Activated T-helper 1 cell treated with Interleukin-2 at 50 U/mL for 16 hours (primary cell): ENCODE measurements around the gene LOXHD1.

Source experiments
- DNase-seq: peaks from one replicate; pipeline ENCODE4 v3.0.0-alpha.2; 2020; ENCODE audit warnings: low read depth

The LOXHD1 gene

DNA sequence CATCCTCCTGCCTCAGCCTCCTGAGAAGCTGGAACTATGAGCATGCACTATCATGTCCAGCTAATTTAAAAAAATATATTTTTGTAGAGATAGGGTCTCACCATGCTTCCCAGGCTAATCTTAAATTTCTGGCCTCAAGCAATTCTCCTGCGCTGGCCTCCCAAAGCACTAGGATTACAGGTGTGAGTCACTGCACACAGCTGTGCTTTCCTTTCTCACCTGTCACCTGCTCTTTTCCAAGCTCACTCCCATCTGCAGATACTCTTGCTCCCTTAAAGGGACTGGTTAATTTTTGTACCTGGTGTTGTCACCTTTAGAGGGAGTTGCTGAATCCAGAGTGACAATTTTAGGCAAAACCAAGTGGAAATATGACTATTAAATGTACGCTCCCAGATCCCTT, 178.2 kb downstream of the LOXHD1 start:
- no peak for DNase-seq

DNA sequence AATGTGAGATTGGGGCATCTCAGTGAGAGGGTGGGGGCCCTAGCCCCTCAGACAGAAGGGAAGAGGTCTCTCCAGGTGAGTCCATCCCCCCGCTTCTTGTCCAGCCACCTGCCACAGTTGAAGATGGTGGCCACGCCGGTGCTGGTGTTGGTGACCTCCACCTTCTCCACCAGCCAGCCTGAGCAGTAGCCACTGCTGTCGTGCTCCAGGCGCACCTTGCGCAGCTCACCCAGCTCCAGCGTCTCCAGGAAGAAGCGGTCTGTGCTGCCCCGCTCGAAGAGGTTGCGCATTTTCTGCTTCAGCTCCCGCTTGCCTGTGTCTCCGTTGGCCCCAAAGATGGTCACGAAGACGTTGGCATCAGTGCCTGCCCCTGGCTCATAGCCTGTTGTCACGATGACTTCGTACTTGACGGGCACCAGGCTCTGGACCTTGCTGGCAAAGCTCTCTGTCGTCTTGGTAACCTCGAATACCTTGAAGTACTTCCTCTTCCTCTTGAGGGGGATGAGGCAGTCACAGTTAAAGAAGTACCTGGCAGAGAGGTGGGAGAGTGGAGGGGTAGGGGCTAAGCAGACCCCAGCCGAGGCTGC, 179.5 kb downstream of the LOXHD1 start:
- no peak for DNase-seq

- no peak for DNase-seq
Measured at GRCh38 chr18:46475390-46475752, 181.6 kb downstream of the LOXHD1 start.

DNA sequence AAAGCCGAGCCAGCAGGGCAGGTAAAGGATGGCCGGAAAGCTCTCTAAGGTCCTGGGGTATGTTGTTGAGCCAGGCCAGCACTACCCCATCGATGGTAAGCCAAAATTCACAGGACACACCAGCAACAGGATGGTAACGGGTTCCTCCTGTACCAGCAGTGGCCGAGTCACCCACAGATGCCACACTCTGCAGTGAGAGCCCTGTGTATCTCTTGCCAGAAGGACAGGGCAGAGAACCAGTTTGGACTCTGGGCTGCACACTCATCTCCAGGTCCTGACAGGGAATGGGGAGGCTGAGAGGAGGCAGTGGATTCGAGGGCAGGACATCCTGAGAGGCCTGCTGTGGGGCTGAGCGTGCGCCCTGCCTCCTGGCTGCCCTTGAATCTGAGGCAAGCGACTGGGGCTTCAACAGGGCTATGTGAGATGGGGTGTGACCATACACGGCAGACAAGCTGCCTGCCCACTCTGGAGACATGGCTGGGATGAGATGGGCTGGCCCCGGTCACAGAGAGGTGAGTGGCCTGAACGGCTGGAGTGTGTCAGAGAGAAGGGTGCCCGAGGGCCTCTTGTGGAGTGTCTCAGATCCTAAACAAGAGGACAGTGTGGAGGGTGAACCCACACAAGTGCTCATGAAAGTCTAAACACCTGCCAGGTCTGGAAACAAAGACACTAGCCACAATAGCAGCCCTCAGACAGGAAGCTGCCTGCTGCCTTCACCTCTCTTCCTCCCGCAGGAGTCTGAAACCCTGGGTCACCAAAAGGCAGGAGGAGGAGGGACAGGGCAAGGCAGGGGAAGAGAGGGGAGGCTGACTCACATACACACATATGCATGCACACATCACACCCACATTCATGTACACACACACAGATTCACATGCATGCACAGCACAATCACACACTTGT, 182.3 kb downstream of the LOXHD1 start:
- no peak for DNase-seq

DNA sequence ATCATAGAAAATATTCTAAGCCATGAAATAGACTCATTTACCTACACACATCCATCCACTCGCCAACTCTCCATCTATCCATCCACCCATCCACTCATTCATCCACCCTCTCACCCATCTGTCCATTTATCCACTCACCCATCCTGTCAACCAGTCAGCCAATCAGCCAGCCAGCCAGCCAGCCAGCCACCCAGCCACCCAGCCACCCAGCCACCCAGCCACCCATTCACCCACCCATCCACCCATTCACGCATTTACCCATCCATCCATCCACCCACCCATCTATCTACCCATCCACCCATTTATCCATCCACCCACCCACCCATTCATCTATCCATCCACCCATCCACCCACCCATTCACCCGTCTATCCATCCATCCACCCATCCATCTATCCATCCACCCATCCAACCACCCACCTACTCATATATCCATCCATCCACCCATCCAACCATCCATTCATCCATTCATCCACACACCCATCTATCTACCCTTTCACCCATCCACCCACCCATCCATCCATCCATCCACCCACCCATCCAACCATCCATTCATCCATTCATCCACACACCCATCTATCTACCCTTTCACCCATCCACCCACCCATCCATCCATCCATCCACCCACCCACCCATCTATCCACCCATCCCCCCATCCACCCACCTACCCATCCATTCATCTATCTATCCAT, 185.1 kb downstream of the LOXHD1 start:
- no peak for DNase-seq

GRCh38 chr18:46470714-46471113, 186.3 kb downstream of the LOXHD1 start:
- no peak for DNase-seq

DNA sequence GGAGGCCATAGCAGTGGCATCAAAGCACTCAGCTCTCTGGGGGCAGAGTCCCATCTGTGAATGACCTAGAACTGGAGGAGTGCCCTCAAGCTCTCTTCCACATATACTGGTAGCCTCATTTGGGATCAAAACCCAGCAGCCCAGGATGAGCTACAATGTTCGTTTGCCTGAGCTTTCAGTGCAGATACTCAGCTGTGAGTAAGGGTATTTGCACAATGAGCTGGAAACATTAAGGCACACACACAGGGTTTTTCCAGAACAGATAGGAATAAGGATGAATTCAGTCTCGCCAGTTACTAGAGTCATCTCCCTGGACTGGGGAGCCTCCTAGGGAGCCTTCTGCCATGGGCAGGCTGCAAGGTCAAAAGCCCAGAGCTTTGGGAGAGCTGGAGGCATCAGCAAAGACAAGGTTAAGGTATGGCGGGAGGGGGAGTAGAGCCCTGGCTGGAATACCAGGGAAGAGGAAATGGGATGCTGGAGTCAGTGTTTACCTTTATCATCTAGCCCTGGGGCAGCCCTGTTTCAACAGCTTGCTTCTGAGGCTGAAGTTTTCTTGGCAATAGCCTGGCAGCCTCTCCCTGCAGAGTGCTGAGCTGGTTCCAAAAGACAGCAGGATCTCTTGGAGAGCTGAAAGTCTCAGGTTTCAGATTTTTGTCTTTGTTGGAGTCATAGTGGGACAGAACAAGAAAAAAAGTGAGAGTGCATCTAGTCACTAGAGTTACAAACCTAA, 187.7 kb downstream of the LOXHD1 start:
- no peak for DNase-seq

DNA sequence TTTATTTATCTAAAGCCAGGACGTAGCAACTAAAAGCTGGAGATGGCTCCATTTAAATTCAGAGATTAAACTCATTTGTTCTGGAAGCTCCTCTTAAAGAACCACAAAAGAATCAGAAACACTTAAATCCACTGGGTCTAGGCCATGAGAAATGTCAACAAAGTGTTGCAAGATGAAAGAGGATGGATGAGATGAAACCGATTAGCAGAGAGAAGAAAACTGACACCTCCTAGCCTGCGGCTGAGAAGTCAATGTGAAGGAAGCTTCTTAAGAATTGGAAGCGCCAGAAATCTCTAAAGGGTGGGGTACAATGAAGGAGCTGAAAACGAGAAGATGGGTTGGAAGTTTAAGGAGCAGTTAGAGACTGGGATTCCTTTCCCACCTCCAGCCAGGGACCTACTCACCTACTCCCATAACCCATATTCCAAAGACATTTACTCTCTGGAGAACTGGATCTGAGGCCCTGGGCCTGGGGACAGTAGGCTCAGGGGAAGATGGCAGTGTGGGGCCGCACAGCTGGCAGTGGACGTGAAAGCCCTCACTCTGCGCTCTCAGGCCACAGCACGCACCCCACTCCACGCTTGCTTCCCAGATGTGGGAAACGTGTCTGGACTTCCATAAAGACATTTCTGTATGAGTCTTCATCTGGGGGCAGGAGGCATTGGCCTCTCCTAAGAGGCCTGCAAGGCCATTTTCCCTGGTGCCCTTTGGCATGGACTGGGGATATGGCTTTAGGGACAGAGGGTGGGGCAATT, 188.4 kb downstream of the LOXHD1 start:
- no peak for DNase-seq

DNA sequence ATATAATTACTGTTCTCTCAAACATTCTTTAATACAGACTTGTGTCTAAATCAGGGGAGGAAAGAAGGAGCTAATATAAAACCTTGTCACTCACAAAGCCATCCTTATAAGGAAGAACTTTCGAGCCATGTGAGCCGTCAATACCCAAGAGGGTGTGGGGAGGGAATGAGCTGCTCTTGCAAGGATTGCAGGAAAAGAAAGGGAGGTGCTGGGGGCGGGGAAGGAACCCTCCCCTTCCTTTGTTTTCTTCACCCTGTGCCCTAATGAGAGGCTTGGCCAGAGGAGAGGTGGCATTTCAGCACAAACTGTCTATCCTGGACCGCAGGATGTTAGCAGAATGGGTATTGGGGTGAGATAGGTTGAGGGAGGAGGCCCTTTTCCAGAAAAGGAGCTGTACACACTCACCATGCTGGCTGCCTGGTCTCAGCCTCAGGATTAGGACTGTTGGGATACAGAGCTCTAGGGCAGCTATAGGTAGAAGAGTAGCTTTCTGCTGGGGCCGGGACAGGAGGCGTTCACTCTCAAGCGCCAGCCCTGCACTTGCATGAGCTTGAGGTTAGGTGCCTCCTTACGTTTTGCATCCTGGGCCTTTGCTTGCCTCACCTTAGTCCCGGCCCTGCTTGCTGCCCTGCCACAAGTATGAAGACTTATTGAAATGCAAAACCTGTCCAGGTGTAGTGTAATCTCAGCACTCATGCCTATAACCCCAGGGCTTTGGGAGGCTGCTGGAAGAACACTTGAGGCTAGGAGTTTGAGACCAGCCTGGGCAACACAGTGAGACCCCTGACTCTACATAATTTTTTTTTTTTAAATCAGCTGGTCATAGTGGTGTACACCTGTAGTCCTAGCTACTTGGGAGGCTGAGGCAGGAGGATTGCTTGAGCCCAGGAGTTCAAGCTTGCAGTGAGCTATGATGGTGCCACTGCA, 190.5 kb downstream of the LOXHD1 start:
- DNase-seq = no peak

GRCh38 chr18:46464926-46465655, 191.9 kb downstream of the LOXHD1 start:
- DNase-seq = no peak

DNA sequence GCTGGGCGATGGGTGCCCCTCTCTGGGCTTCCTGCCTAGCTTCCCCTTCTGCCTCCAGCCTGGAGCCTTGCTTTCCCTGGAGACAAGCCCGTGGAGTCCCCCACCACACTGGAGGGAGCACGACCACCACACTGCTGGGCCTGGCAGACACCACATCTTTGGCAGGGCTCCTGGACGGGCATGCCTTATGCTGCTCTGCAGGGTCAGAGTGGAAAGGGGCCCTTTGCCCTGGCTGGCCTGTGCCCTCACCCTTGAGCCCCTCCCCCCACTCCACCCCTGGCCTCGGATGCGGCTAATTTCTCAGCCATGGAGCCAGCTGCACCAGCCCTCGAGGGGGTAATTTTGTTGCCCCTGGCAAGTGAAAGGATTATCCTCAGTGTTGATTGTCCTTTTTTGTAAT, 194.5 kb downstream of the LOXHD1 start:
- DNase-seq = no peak

GRCh38 chr18:46461993-46462392, 195.0 kb downstream of the LOXHD1 start:
- no peak for DNase-seq

DNA sequence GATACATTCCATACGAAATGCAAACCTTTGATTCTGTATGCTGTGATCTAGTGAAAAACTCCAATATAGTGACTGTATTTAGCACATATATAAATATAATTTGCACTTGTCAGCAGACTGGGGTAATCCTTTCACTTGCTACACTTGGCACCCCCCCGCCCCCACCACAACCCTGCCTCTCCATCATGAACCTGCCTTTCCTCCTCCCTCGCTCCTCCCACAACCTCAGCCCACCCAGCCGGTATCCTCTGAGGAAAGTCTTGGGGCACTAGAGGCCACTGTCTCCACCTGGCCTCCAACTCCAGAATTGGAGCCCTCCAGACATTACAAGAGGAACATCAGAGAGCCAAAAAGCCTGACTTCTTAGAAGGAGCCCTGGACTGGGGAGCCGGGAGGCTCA, 196.3 kb downstream of the LOXHD1 start:
- no peak for DNase-seq

DNA sequence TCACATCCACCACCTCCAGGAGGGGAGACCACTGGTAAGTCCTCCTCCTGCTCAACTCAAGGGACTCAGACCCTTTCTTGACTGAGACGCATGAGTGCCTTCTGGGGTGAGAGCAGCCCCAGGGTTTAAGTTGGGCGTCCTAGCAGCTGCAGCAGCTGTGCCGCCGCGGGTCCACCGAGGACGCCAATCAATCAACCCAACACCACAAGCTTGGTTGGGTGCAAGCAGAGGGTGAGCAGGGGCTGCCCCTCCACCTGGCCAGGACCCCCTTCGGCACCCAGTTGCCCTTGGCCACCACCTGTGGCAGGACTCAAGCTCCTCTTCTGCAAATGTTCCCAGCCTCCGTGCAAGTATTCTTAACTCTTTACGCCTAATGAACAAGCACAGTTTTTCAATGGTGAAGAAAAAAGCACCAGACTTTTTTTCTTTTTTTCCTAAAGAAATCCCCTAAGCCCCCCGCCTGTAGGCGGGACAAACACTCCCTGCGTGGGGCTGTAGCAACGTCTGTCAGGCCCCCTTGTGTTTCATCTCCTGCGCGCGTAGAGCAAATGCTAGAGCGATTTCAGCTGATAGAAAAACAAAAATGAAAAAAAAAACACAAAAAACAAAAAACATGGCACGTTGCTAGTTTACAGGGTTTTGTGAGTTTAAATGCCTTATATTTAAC, 197.1 kb downstream of the LOXHD1 start:
- no peak for DNase-seq

GRCh38 chr18:46458472-46458871, 198.5 kb downstream of the LOXHD1 start:
- no peak for DNase-seq

- no peak for DNase-seq
Measured at GRCh38 chr18:46456691-46457090, 200.3 kb downstream of the LOXHD1 start.

DNA sequence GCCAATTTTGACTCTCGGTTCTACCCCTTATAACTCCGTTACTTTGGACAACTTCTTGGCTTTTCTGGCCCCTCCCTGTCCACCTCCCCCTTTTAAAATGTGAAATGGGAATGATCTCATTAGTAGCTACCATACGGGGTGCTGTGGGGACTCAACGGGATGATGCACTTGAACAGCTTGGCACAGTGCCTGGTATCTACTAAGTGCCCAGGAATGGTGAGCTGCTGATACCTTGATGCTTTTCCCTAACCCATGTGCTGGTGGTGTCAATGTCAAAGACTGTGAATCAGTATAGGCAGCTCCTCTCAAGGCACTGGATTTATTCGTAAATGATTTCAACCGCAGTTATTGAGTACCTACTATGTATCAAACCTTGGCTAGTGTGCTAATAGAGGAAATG, 204.2 kb downstream of the LOXHD1 start:
- DNase-seq = no peak

GRCh38 chr18:46449499-46449898, 207.5 kb downstream of the LOXHD1 start:
- DNase-seq = no peak

DNA sequence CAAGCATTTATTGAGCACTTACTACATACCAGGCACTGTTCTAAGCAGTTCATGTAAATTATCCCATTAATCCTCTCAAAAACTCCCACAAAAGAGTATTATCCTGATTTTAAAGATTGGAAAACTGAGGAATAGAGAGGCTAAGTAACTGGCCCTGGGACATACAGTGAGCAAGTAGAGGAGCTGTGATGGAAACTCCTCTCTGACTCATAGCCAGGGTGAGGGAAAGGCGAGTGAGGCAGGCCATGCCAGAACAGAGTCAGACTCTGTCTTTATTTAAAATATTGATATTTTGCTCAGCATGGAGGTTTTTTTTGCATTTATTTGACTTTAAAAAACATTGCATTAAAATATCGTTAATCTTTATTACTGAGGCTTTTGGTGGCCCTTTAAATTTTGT, 208.0 kb downstream of the LOXHD1 start:
- DNase-seq = no peak
